Measurements from ENCODE around the gene ATL1. TPM values are rescaled to one million over a fixed set of nuclear protein-coding genes. Genes with fewer than 3 reads are reported as not detected.
"Not testable (repeated sequence)": the region's sequence is repeated elsewhere in the genome, so short reads cannot be mapped to it uniquely, and the experiment has no call there.

Gene ATL1
- total RNA-seq, 4 donors from 2014 or later, result 3.6 to 11.3 (median 5.6) TPM

DNA sequence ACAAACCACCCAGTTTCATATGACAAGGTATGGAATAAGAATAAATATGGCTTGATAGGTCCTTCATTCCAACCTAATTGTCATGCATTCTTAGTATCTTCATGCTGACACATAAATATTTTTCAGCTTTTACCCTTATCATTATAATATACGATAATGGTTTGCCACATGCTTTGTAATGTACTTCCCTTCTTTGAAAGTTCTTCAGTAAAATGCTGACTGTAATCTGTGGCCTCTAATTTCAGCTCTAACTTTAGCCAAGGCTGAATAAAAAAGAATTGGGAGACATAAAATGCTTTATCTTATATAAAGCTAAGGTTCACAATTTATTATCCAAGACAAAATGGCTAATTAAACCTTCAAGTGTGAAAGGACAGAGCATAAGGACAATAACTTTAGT is 24.9 kb upstream of the ATL1 start:
- DNase-seq (ENCODE audit: low spot score) (no peak), ATAC-seq (ENCODE audit: low FRiP score) (no peak)
- TF ChIP-seq, protein P1, sequence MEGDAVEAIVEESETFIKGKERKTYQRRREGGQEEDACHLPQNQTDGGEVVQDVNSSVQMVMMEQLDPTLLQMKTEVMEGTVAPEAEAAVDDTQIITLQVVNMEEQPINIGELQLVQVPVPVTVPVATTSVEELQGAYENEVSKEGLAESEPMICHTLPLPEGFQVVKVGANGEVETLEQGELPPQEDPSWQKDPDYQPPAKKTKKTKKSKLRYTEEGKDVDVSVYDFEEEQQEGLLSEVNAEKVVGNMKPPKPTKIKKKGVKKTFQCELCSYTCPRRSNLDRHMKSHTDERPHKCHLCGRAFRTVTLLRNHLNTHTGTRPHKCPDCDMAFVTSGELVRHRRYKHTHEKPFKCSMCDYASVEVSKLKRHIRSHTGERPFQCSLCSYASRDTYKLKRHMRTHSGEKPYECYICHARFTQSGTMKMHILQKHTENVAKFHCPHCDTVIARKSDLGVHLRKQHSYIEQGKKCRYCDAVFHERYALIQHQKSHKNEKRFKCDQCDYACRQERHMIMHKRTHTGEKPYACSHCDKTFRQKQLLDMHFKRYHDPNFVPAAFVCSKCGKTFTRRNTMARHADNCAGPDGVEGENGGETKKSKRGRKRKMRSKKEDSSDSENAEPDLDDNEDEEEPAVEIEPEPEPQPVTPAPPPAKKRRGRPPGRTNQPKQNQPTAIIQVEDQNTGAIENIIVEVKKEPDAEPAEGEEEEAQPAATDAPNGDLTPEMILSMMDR (IDR thresholded peaks at IDR 0.05), result no peak

GRCh38 chr14:50538034-50538433 is 21.9 kb upstream of the ATL1 start:
- not testable (repeated sequence) for ATAC-seq (ENCODE audit: low FRiP score)

GRCh38 chr14:50539051-50539450 is 20.9 kb upstream of the ATL1 start:
- TF ChIP-seq, protein P1 (IDR thresholded peaks at IDR 0.05), result no peak
- no peak for ATAC-seq (ENCODE audit: low FRiP score)
- no peak for DNase-seq (ENCODE audit: low spot score)

More at GRCh38 chr14:50538034-50538433, 21.9 kb upstream of the ATL1 start:
- DNase-seq (ENCODE audit: low spot score), result not testable (repeated sequence)

GRCh38 chr14:50541159-50541567 is 18.8 kb upstream of the ATL1 start:
- TF ChIP-seq, protein P1 (IDR thresholded peaks at IDR 0.05), result no peak
- ATAC-seq (ENCODE audit: low FRiP score) (no peak), DNase-seq (ENCODE audit: low spot score) (no peak)

- TF ChIP-seq, protein P1 (IDR thresholded peaks at IDR 0.05), result no peak
- DNase-seq (ENCODE audit: low spot score) (no peak), ATAC-seq (ENCODE audit: low FRiP score) (no peak)
Observed at GRCh38 chr14:50542941-50543418, 17.0 kb upstream of the ATL1 start.

DNA sequence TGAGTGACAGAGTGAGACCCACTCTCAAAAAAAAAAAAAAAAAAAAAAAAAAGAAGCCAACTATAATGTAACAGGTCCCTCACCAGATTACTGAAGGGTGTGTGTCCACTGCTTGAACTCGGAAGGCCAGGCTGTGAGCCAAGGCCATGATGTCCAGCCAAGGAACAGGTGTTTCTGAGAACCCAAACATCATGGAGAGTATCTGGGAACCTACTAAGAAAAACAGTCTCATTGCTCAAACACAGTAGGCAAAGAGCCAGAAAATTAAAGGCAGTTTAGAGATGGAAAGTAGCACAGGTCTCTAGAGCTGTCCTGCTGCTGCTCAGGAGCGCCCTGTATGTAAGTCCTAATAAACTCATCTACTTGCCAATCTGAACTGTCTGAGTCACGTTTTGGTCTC is 15.0 kb upstream of the ATL1 start:
- DNase-seq (ENCODE audit: low spot score) (no peak), ATAC-seq (ENCODE audit: low FRiP score) (no peak)
- TF ChIP-seq, protein P1 (IDR thresholded peaks at IDR 0.05), result no peak

- no peak for ATAC-seq (ENCODE audit: low FRiP score)
- no peak for DNase-seq (ENCODE audit: low spot score)
Observed at GRCh38 chr14:50545618-50546017, 14.3 kb upstream of the ATL1 start.

More at GRCh38 chr14:50545618-50546017, 14.3 kb upstream of the ATL1 start:
- TF ChIP-seq, protein P1 (IDR thresholded peaks at IDR 0.05), result no peak
